Stromal cell of bone marrow (primary cell): ENCODE results near the gene MBD6.
"Not testable (repeated sequence)": the region's sequence is repeated elsewhere in the genome, so short reads cannot be mapped to it uniquely, and the experiment has no call there.

ENCODE experiments used
- DNase-seq: peaks from one replicate; pipeline ENCODE4 v3.0.0-alpha.2; 2012; ENCODE audit warnings: low read depth

The MBD6 gene

DNA sequence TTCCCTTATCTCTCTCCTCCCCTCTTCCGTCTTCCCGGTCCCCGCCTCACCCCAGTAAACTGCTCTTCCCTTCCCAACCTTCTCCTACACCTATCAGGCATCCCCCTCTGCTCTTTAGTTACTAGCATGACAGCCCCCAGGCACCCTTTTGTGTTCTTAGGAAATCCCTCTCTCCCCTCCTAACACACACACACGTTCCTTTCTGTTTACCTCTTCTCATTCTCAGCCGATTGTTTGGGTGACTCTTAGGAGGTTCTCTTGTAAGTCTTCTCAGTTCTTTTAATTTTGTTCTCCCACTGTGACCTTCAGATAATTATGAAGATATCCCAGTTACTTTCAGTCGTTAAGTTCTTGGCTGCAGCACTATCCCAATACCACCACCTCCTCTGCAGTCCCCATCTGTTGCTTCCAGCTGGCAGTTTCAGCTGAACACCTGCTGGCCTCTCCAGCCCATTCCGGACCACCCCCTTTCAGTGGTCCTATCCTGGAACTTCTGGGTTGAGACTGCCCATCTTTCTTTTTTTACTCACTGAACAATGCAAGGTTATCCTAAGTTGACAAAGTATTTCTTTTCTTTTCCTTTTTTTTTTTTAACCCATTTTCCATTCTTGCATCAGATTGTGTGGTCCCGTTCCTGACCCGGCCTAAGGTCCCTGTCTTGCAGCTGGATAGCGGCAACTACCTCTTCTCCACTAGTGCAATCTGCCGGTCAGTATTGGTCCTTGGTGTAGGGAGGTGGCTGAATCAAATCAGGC, 34.0 kb upstream of the MBD6 start:
- DNase-seq, result no peak

GRCh38 chr12:57489157-57489641, 33.4 kb upstream of the MBD6 start:
- no peak for DNase-seq

DNA sequence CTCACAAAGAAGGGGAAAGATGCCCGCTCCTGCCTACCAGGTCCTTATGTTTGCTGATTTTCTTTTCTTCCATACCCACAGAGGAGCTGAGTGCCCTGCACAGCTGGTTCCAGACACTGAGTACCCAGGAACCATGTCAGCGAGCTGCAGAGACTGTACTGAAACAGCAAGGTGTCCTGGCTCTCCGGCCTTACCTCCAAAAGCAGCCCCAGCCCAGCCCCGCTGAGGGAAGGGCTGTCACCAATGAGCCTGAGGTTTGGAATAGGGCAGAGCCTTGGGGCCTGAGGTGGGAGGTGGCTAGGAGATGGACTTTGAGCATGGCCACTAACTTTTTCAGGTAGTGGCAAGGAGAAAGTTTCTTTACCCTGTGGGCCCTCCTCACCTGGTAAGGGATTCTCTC, 32.5 kb upstream of the MBD6 start:
- no peak for DNase-seq

DNA sequence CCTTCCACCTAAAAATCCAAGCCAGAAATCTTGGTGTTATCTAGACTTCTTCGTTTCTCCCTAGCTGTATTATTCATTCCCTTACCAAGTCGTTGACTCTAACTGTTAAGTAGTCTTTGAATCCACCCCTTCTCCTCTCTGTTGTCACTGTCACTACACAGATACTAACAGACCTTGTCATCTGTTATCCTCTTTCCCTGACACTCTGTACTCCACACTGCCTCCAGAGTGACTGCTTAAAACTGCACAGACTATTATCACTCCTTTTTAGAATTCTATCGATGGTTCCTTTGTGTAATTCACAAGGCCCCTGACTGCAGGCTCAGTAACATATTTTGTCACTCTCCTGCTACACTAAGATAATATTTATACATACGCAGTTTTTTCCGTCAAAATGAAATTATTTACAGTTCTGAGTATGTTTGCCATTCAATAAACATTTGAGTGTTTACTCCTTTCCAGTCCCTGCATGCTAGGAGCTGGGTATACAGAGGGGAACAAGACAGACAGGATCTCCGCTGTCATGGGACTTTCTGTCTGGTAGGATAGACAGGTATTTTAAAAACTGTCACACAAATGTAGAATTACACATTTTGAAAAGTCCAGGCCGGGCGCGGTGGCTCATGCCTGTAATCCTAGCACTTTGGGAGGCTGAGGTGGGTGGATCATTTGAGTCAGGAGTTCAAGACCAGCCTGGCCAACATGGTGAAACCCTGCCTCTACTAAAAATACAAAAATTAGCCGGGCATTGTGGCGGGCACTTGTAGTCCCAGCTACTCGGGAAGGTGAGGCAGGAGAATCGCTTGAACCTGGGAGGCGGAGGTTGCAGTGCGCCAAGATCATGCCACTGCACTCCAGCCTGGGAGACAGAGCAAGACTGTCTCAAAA, 31.0 kb upstream of the MBD6 start:
- no peak for DNase-seq

GRCh38 chr12:57495051-57495701, 27.4 kb upstream of the MBD6 start:
- DNase-seq, result not testable (repeated sequence)

GRCh38 chr12:57496822-57497221, 25.8 kb upstream of the MBD6 start:
- DNase-seq, result no peak

- no peak for DNase-seq
These were observed 25.1 kb upstream of the MBD6 start for GRCh38 chr12:57497223-57498131.

DNA sequence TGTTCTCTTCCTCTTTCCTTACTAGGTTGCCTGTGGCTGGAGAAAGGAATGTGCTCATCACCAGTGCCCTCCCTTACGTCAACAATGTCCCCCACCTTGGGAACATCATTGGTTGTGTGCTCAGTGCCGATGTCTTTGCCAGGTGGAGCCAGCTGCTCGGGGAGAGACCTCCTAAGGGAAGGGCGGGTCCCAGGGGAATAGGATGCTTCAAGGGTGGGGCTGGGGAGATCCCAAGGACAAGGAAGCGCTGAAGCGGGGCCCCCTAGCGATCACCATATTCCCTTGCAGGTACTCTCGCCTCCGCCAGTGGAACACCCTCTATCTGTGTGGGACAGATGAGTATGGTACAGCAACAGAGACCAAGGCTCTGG, 24.5 kb upstream of the MBD6 start:
- no peak for DNase-seq

DNA sequence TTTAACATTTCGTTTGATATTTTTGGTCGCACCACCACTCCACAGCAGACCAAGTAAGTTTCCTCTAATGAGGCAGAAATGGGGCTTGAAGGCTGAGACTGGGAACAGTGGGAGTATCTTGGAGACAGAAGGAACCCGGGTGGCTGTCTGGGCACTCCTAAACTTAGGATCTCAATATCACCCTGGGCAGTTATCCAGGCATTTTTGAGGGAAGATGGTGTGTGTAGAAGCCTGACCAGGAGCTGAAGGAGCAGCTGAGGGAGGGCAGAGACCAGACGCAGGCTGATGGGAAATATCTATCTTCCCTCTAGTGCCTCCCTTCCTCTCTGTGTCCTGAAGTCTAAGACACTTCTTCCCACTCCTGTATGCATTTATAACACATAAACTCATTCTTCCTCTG, 24.1 kb upstream of the MBD6 start:
- DNase-seq, result no peak

GRCh38 chr12:57500213-57500612, 22.4 kb upstream of the MBD6 start:
- no peak for DNase-seq

DNA sequence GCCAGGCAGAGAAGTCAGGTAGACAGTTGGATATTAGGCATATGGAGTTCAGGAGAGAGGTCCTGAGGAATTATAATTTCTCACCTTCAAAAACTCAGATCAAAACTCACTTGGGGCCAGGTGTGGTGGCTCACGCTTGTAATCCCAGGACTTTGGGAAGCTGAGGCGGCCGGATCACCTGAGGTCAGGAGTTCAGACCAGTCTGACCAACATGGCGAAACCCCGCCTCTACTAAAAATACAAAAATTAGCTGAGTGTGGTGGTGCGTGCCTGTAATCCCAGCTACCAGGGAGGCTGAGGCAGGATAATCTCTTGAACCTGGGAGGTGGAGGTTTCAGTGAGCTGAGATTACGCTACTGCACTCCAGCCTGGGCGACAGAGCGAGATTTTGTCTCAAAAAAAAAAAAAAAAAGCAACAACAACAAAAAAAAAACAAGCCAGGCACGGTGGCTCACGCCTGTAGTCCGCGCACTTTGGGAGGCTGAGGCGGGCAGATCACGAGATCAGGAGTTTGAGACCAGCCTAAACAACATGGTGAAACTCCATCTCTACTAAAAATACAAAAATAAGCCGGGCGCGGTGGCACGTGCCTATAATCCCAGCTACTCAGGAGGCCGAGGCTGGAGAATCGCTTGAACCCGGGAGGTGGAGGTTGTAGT, 20.2 kb upstream of the MBD6 start:
- DNase-seq, result not testable (repeated sequence)

DNA sequence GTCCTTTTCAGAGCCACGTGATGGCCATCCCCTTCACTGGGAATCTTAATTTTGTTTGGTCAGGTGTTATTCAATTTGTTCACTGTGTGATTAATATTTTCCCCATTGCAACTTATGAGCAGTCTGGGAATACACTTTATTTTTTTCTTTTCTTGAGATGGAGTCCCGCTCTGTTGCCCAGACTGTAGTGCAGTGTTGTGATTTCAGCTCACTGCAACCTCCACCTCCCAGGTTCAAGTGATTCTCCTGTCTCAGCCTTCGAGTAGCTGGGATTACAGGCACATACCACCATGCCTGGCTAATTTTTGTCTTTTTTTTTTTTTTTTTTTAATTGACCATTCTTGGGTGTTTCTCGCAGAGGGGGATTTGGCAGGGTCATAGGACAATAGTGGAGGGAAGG, 16.1 kb upstream of the MBD6 start:
- DNase-seq, result not testable (repeated sequence)

- DNase-seq, result not testable (repeated sequence)
These were observed 14.8 kb upstream of the MBD6 start for GRCh38 chr12:57507796-57508195.

- no peak for DNase-seq
These were observed 11.5 kb upstream of the MBD6 start for GRCh38 chr12:57511161-57511560.

DNA sequence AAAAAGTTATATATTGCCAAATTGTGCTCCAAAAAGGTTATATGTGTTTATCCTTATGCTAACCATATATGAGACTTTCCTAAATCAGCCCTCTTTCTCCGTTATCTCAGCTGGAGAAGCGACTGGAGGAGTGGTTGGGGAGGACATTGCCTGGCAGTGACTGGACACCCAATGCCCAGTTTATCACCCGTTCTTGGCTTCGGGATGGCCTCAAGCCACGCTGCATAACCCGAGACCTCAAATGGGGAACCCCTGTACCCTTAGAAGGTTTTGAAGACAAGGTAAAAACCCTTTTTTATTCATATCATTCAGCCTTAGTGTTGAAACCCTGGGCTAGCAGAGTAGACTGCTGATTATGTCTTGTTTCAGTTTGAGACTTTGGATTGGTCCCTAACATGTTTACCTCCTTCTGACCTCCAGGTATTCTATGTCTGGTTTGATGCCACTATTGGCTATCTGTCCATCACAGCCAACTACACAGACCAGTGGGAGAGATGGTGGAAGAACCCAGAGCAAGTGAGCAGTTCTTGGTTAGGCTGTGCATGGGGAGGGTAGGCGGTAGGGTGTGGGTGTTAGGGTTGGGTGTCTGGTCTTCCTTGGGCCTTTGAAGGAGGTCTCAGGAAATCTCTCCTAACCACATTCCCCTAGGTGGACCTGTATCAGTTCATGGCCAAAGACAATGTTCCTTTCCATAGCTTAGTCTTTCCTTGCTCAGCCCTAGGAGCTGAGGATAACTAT, 10.9 kb upstream of the MBD6 start:
- DNase-seq, result no peak

- DNase-seq, result no peak
These were observed 10.0 kb upstream of the MBD6 start for GRCh38 chr12:57512665-57513064.

DNA sequence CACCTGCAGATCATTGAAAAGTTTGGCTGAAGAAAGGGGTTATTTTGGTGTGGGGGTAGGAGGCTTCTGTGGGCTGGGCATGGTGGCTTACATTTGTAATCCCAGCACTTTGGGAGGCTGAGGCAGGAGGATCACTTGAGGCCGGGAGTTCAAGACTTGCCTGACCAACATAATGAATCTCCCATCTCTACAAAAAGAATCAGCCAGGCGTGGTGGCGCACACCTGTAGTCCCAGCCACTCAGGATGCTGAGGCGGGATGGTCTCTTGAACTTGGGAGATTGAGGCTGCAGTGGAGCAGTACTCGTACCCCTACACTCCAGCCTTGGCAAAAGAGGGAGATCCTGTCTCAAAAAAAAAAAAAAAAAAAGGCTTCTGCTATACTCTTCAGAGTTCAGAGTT, 9.4 kb upstream of the MBD6 start:
- DNase-seq, result no peak

GRCh38 chr12:57513677-57514076, 8.9 kb upstream of the MBD6 start:
- not testable (repeated sequence) for DNase-seq

DNA sequence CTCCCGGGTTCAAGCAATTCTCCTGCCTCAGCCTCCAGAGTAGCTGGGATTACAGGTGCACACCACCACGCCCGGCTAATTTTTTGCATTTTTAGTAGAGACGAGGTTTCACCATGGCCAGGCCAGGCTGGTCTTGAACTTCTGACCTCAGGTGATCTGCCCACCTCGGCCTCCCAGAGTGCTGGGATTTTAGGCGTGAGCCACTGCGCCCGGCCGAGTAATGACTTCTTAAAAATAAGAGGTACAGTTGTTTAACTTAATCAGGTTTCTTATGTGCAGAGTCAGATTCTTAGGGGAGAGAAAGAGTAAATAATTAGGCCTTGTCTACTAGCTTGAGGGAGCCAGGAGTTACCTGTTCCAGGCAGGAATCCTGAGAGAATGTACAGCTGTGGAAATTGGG, 8.4 kb upstream of the MBD6 start:
- not testable (repeated sequence) for DNase-seq

DNA sequence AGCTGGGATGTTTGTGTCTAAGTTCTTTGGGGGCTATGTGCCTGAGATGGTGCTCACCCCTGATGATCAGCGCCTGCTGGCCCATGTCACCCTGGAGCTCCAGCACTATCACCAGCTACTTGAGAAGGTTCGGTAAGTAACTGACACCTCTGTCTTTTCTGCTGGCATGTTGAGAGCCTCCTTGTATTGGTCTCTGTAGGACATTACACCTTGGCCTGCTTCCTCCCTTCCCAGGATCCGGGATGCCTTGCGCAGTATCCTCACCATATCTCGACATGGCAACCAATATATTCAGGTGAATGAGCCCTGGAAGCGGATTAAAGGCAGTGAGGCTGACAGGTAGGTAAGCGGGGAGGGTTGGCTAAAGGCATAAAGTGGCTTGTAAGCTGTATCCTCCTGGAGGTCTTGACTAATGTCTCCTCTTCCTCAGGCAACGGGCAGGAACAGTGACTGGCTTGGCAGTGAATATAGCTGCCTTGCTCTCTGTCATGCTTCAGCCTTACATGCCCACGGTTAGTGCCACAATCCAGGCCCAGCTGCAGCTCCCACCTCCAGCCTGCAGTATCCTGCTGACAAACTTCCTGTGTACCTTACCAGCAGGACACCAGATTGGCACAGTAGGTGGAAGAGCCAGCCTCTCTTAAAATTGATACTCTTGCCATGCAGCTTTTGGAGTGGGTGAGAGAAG, 7.8 kb upstream of the MBD6 start:
- no peak for DNase-seq
